H1 (cell line): ENCODE data around the gene S100PBP. TPM values are rescaled to one million over a fixed set of nuclear protein-coding genes. Genes with fewer than 3 reads are reported as not detected.

Experiments used
- ASH2L ChIP-seq: fragments of 200-600, 300-600 bp; sonication (generic); IDR thresholded peaks from one replicate; pipeline ENCODE4 v1.7.1; 2017; ENCODE audit warnings: low read length
- CBX5 ChIP-seq: fragments of 300-800, 300-1000 bp; sonication (generic); IDR thresholded peaks from 2 replicates; pipeline ENCODE4 v1.7.1; 2016; ENCODE audit warnings: antibody characterized with exemption, low read length, low read depth
- CEBPB ChIP-seq: IDR thresholded peaks from 2 replicates; pipeline ENCODE4 v1.6.1; 2012; ENCODE audit warnings: low read depth, low read length
- CHD1 ChIP-seq: IDR thresholded peaks from 2 replicates; pipeline ENCODE4 v1.6.1; 2012; ENCODE audit warnings: low read depth, low read length, improper control_type of control experiment
- CREB1 ChIP-seq: IDR thresholded peaks from 2 replicates; pipeline ENCODE4 v1.6.1; 2012; ENCODE audit warnings: inconsistent platforms
- EP300 ChIP-seq, 2 experiments: IDR thresholded peaks; 1 replicate in 1 of 2; 2 replicates in 1 of 2; pipeline ENCODE4 v1.6.1; 2011 to 2012; ENCODE audit warnings: low read depth in 2 of 2, low read length in 2 of 2, mild to moderate bottlenecking in 2 of 2, borderline replicate concordance in 1 of 2, inconsistent platforms in 1 of 2, moderate library complexity in 1 of 2
- FOSL1 ChIP-seq: IDR thresholded peaks from 2 replicates; pipeline ENCODE4 v1.6.1; 2011; ENCODE audit warnings: mild to moderate bottlenecking, low read depth, low read length, moderate library complexity; ENCODE audit not compliant: insufficient read depth
- KDM4A ChIP-seq: IDR thresholded peaks from one replicate; pipeline ENCODE4 v1.7.1; 2012; ENCODE audit warnings: low read depth, mild to moderate bottlenecking, moderate library complexity, low read length, inconsistent platforms; ENCODE audit not compliant: severe bottlenecking
- POLR2AphosphoS5 ChIP-seq: IDR thresholded peaks from 2 replicates; pipeline ENCODE4 v1.6.1; 2011; ENCODE audit warnings: low read depth, low read length
- RBBP5 ChIP-seq: IDR thresholded peaks from 2 replicates; pipeline ENCODE4 v1.7.1; 2012; ENCODE audit warnings: low read depth, mild to moderate bottlenecking, inconsistent platforms, low read length, moderate library complexity, borderline replicate concordance
- SIN3A ChIP-seq, 2 experiments: IDR thresholded peaks in 1 of 2; conservative IDR thresholded peaks in 1 of 2; 2 replicates each; pipeline ENCODE4 v1.6.1; 2011 to 2012; ENCODE audit warnings: low read length in 2 of 2, improper control_type of control experiment in 1 of 2, low read depth in 1 of 2, mild to moderate bottlenecking in 1 of 2
- SIX5 ChIP-seq: IDR thresholded peaks from 2 replicates; pipeline ENCODE4 v1.6.1; 2011; ENCODE audit warnings: mild to moderate bottlenecking, low read depth, low read length
- SP4 ChIP-seq: IDR thresholded peaks from 2 replicates; pipeline ENCODE4 v1.6.1; 2012; ENCODE audit warnings: low read length, inconsistent platforms
- TAF1 ChIP-seq: IDR thresholded peaks from 2 replicates; pipeline ENCODE4 v1.6.1; 2011; ENCODE audit warnings: mild to moderate bottlenecking, low read depth, low read length
- TAF7 ChIP-seq: optimal IDR thresholded peaks from 2 replicates; pipeline ENCODE3; 2011; ENCODE audit warnings: low read depth, mild to moderate bottlenecking, inconsistent platforms, low read length, moderate library complexity, borderline replicate concordance
- TBP ChIP-seq: IDR thresholded peaks from 2 replicates; pipeline ENCODE4 v1.6.1; 2011; ENCODE audit warnings: low read depth, low read length, improper control_type of control experiment
- YY1 ChIP-seq: IDR thresholded peaks from 2 replicates; pipeline ENCODE4 v1.6.1; 2011; ENCODE audit warnings: low read depth, mild to moderate bottlenecking, low read length
- ZNF274 ChIP-seq: IDR thresholded peaks from 2 replicates; pipeline ENCODE4 v1.7.0; 2012; ENCODE audit warnings: low read length, borderline replicate concordance; ENCODE audit errors: extremely low read depth
- polyA plus RNA-seq, 7 experiments: library from polyadenylated mRNA; depleted of rRNA in 3 of 7; stranded (reverse) in 5 of 7; unstranded in 2 of 7; fragments of >200 nt in 5 of 7; fragments of 200-250 nt in 2 of 7; gene quantifications; 1 replicate in 5 of 7; 2 replicates in 1 of 7; 4 replicates in 1 of 7; pipeline versions ENCODE4 v1.2.1 to v1.2.3, GENCODE V29; 2011 to 2013; ENCODE audit warnings: missing spikeins in 2 of 7, mixed read lengths in 2 of 7
- total RNA-seq: library from RNA; stranded (reverse); fragmentation: NEBNext Ultra II Directional; extraction: Animal tissue kit (Norgen Biotek cat#: 25700); gene quantifications from 2 replicates; pipeline ENCODE4 v1.2.1, GENCODE V29; 2021
- TF ChIP-seq, protein P1 (sequence below): IDR thresholded peaks from 2 replicates; pipeline ENCODE4 v1.6.1; 2012; ENCODE audit warnings: inconsistent platforms
- TF ChIP-seq, protein P2 (sequence below): IDR thresholded peaks from 2 replicates; pipeline ENCODE4 v1.6.1; 2011; ENCODE audit warnings: low read depth, mild to moderate bottlenecking, low read length; ENCODE audit not compliant: insufficient read depth
- TF ChIP-seq, protein P3 (sequence below): IDR thresholded peaks from 2 replicates; pipeline ENCODE4 v1.6.1; 2012; ENCODE audit warnings: low read length, inconsistent platforms

The S100PBP gene
- total and polyA plus RNA-seq, 2 of the 8 experiments (the other 6 are each of a cell fraction or from before 2014, with no cell fraction given), result 43.8 to 68.3 TPM

DNA sequence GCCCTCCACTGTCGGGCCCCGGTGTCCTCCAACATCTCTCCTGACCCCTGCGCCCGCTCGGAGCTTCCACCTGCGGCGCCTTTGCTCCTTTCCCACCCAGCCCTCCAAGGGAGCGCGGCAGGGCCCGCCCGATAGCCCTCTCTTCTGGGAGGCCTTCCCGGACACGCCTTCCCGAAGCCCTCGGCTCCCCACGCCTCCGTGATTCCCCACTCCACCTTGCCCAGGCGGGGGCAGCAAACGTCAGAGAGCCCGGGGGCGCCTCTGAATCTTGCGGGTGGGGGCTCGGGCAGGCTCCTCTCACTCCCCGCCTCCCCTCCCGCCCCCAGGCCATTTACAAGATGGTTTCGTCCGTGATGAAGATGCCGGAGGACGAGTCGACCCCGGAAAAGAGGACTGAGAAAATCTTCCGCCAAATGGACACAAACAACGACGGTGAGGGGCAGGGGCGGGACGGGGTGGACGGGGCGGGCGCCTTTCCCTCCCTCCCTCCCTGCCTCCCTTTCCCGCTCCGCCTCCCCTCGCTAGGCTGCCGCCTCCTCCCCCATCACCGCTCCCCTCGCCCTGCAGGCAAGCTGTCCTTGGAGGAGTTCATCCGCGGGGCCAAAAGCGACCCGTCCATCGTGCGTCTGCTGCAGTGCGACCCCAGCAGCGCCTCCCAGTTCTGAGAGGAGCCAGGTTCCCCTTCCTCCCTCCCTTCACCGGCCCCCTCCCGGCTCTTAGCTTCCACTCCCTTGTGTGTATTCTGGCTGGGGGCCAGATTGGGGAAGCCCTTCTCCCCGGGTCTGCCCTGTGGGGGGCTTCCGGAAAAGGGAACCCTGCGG, 76.0 kb downstream of the S100PBP start (continued):
- TF ChIP-seq SIX5 (no peak), EP300 (IDR thresholded peaks at IDR 0.05; ENCODE audit: borderline replicate concordance in 1 of 2, low read depth in 2 of 2, low read length in 2 of 2) (0 out of 3 replicates have a peak, but pooled peaks of 1 of the 2 experiments have one; percentile 33), TAF1 (no peak; the same call in 1 of the 2 replicates), CEBPB (no peak), TAF7 (peak; percentile 1), YY1 (no peak), CREB1 (no peak), KDM4A (peak; percentile 73), CHD1 (no peak), SIN3A (conservative IDR thresholded peaks at IDR 0.05 in 1 of 2, IDR thresholded peaks at IDR 0.05 in 1 of 2; ENCODE audit: low read depth in 1 of 2, low read length in 2 of 2) (0 out of 4 replicates have a peak, but pooled peaks of 1 of the 2 experiments have one; percentile 16), TBP (no peak), CBX5 (no peak), POLR2AphosphoS5 (0 out of 2 replicates have a peak, but pooled peaks have one; percentile 22), ZNF274 (no peak), SP4 (no peak), RBBP5 (peak; percentile 43; the same call in 1 of the 2 replicates), ASH2L (no peak), FOSL1 (no peak)
- TF ChIP-seq, protein P1, sequence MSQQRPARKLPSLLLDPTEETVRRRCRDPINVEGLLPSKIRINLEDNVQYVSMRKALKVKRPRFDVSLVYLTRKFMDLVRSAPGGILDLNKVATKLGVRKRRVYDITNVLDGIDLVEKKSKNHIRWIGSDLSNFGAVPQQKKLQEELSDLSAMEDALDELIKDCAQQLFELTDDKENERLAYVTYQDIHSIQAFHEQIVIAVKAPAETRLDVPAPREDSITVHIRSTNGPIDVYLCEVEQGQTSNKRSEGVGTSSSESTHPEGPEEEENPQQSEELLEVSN, result no peak
- TF ChIP-seq, protein P2, sequence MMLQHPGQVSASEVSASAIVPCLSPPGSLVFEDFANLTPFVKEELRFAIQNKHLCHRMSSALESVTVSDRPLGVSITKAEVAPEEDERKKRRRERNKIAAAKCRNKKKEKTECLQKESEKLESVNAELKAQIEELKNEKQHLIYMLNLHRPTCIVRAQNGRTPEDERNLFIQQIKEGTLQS, result no peak
- TF ChIP-seq, protein P3, sequence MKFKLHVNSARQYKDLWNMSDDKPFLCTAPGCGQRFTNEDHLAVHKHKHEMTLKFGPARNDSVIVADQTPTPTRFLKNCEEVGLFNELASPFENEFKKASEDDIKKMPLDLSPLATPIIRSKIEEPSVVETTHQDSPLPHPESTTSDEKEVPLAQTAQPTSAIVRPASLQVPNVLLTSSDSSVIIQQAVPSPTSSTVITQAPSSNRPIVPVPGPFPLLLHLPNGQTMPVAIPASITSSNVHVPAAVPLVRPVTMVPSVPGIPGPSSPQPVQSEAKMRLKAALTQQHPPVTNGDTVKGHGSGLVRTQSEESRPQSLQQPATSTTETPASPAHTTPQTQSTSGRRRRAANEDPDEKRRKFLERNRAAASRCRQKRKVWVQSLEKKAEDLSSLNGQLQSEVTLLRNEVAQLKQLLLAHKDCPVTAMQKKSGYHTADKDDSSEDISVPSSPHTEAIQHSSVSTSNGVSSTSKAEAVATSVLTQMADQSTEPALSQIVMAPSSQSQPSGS, result no peak
